Omental fat pad (tissue), 4 donors: Measurements from ENCODE around the gene C3orf38. TPM values are rescaled to one million over a fixed set of nuclear protein-coding genes. Genes with fewer than 3 reads are reported as not detected.

Experiments used
- total RNA-seq, 4 donors: library from RNA; depleted of rRNA; stranded (reverse); fragments of >200 nt; gene quantifications; one replicate each; pipeline ENCODE4 v1.1.0, GENCODE V29; 2016

The C3orf38 gene
- total RNA-seq, 4 donors from 2014 or later = 12.2 to 23.6 (median 19.0) TPM

Other genes starting within 250 kb of the C3orf38 start
- gene CGGBP1, start 91.0 kb upstream of the C3orf38 start, total RNA-seq = 10 to 100 TPM; 48.4 to 87.5 (median 60.7) TPM
- 10 to 100 TPM; 12.5 to 19.2 (median 16.0) TPM for gene ZNF654, start 90.7 kb upstream of the C3orf38 start, total RNA-seq